GM21528 (cell line): Measurements from ENCODE around the gene CSTF2T.

Source experiments
- ATAC-seq: cut with Tn5 transposase; IDR thresholded peaks from one replicate; pipeline ENCODE4 v1.9.1; 2021; ENCODE audit warnings: mild to moderate bottlenecking, moderate library complexity; ENCODE audit not compliant: unreplicated experiment, low FRiP score

Gene CSTF2T

GRCh38 chr10:51699475-51700227, at the start of gene CSTF2T:
Gene CSTF2T (minus strand): TSS chr10:51699595. CDS start chr10:51699549, 46 bp downstream.
- ATAC-seq, result peak; percentile 96

- ATAC-seq, result no peak
Measured at GRCh38 chr10:51748959-51749358, 49.6 kb upstream of the CSTF2T start.

GRCh38 chr10:51747216-51747615, 47.8 kb upstream of the CSTF2T start:
- ATAC-seq, result no peak

- ATAC-seq, result no peak
Measured at GRCh38 chr10:51745397-51745796, 46.0 kb upstream of the CSTF2T start.

GRCh38 chr10:51744235-51745000, 45.0 kb upstream of the CSTF2T start:
- no peak for ATAC-seq

- ATAC-seq, result peak; percentile 81
Measured at GRCh38 chr10:51743146-51743545, 43.8 kb upstream of the CSTF2T start.

- ATAC-seq, result no peak
Measured at GRCh38 chr10:51733057-51733456, 33.7 kb upstream of the CSTF2T start.

GRCh38 chr10:51729822-51730555, 30.6 kb upstream of the CSTF2T start:
- ATAC-seq, result no peak

GRCh38 chr10:51724038-51724437, 24.6 kb upstream of the CSTF2T start:
- no peak for ATAC-seq

GRCh38 chr10:51718804-51719291, 19.5 kb upstream of the CSTF2T start:
- ATAC-seq, result no peak

GRCh38 chr10:51716981-51717380, 17.6 kb upstream of the CSTF2T start:
- ATAC-seq, result no peak

GRCh38 chr10:51711519-51711891, 12.1 kb upstream of the CSTF2T start:
- no peak for ATAC-seq

GRCh38 chr10:51709324-51709972, 10.1 kb upstream of the CSTF2T start:
- ATAC-seq, result no peak

GRCh38 chr10:51708609-51709008, 9.2 kb upstream of the CSTF2T start:
- ATAC-seq, result no peak

GRCh38 chr10:51707821-51708424, 8.5 kb upstream of the CSTF2T start:
- no peak for ATAC-seq

- ATAC-seq, result no peak
Measured at GRCh38 chr10:51707392-51707791, 8.0 kb upstream of the CSTF2T start.

- no peak for ATAC-seq
Measured at GRCh38 chr10:51706225-51706624, 6.8 kb upstream of the CSTF2T start.

GRCh38 chr10:51705774-51706173, 6.4 kb upstream of the CSTF2T start:
- no peak for ATAC-seq

GRCh38 chr10:51700228-51700817, 928 bp upstream of the CSTF2T start:
- ATAC-seq, result no peak

GRCh38 chr10:51699145-51699474, 285 bp downstream of the CSTF2T start:
- ATAC-seq, result peak; percentile 45
